Measurements from ENCODE around the gene CTSS. TPM values are rescaled to one million over a fixed set of nuclear protein-coding genes. Genes with fewer than 3 reads are reported as not detected.
"Not testable (repeated sequence)": the region's sequence is repeated elsewhere in the genome, so short reads cannot be mapped to it uniquely, and the experiment has no call there.

CTSS gene
- total and polyA plus RNA-seq, 7 donors: 16.3 to 267 (median 63.3) TPM

DNA sequence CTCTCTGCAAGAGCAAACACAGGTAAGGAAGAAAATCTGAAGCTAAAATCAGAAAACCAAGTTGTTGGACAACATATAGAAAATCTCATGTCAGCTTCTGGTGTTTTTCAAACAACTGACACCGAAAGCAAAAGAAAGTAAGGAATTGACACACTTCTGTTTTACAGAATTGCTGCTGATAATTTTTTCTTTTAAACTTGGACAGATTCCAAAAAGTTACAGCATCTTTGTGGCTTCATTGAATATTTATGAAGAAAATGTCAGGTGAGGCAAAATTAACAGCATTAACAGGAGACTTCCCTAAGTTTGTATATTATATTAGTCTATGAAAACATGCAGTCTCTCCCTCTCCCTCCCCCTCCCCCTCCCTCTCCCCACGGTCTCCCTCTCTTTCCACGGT lies 14.9 kb upstream of the CTSS start:
- H3K4me1 ChIP-seq: no peaks in the 10 kb centered on the region
- no peaks in the 10 kb centered on the region for H3K27me3 ChIP-seq
- H3K36me3 ChIP-seq: no peaks in the 10 kb centered on the region
- no peak overlapping the region for H3K4me3 ChIP-seq
- no peak overlapping the region for H3K27ac ChIP-seq
- TF ChIP-seq EP300 (IDR thresholded peaks at IDR 0.05): no peak
- no peak for TF ChIP-seq POLR2A (IDR thresholded peaks at IDR 0.05)
- TF ChIP-seq, protein P1, sequence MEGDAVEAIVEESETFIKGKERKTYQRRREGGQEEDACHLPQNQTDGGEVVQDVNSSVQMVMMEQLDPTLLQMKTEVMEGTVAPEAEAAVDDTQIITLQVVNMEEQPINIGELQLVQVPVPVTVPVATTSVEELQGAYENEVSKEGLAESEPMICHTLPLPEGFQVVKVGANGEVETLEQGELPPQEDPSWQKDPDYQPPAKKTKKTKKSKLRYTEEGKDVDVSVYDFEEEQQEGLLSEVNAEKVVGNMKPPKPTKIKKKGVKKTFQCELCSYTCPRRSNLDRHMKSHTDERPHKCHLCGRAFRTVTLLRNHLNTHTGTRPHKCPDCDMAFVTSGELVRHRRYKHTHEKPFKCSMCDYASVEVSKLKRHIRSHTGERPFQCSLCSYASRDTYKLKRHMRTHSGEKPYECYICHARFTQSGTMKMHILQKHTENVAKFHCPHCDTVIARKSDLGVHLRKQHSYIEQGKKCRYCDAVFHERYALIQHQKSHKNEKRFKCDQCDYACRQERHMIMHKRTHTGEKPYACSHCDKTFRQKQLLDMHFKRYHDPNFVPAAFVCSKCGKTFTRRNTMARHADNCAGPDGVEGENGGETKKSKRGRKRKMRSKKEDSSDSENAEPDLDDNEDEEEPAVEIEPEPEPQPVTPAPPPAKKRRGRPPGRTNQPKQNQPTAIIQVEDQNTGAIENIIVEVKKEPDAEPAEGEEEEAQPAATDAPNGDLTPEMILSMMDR (IDR thresholded peaks at IDR 0.05): no peak
- no peak for TF ChIP-seq POLR2AphosphoS5 (IDR thresholded peaks at IDR 0.05)
- 91 to 92% methylated on average over 3 of the region's 3 CpGs for WGBS, 2 donors
- H3K9me3 ChIP-seq: no peaks in the 10 kb centered on the region
- DNase-seq: no peak
- intact Hi-C loops (cut with DNase I): no loop called here

DNA sequence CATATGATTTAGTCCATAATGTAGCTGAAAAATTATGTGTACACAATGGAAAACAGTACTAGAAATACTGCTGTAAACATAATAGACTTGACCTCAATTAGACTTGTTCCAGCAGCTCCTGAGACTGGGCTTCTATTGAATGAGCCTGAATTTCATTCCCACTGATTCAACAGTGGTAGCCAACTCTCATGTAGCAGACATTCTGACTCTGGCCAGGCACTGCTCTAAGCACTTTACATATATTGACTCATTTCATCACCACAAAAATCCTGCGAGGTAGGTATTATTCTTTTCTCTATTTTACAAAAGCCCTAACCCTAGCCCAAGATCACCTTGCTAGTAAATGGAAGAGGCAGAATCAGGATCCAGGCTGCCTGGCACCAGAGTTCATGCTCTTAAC lies 12.8 kb upstream of the CTSS start:
- DNase-seq: no peak
- Histone ChIP-seq H3K27me3 (no peaks in the 10 kb centered on the region), H3K4me3 (no peak overlapping the region), H3K27ac (no peak overlapping the region), H3K36me3 (no peaks in the 10 kb centered on the region), H3K9me3 (no peaks in the 10 kb centered on the region), H3K4me1 (no peaks in the 10 kb centered on the region)
- TF ChIP-seq POLR2A (IDR thresholded peaks at IDR 0.05) (no peak), EP300 (IDR thresholded peaks at IDR 0.05) (no peak), POLR2AphosphoS5 (IDR thresholded peaks at IDR 0.05) (no peak)
- TF ChIP-seq, protein P1 (IDR thresholded peaks at IDR 0.05): no peak
- intact Hi-C loops (cut with DNase I): no loop called here
- WGBS, 2 donors: 85 to 90% methylated on average over 1 of the region's 1 CpG

DNA sequence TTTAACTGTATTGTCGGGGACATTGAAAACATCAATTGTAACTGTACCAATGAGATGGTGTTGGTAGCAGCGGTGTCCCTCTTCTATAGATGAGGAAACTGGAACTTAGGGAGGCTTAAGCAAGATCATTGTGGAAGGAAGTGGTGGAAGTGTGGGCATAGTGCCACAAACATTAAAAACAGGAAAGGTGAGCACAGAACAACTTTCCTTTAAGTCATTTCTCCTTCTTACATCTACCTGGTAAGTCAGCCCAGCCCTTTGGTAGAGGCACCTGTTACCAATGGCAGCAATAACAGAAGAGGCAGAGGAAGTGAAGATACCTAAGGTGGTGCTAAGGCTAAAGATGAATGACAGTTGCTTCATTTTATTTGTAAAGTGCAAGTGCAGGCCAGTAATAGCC lies 12.0 kb upstream of the CTSS start:
- WGBS, 2 donors: 76 to 92% methylated on average over 2 of the region's 2 CpGs
- no peak overlapping the region for H3K4me3 ChIP-seq
- no peaks in the 10 kb centered on the region for H3K27me3 ChIP-seq
- intact Hi-C loops (cut with DNase I): no loop called here
- no peak overlapping the region for H3K27ac ChIP-seq
- H3K9me3 ChIP-seq: no peaks in the 10 kb centered on the region
- no peaks in the 10 kb centered on the region for H3K36me3 ChIP-seq
- DNase-seq: no peak
- no peaks in the 10 kb centered on the region for H3K4me1 ChIP-seq
- TF ChIP-seq POLR2AphosphoS5 (IDR thresholded peaks at IDR 0.05): no peak
- TF ChIP-seq, protein P1 (IDR thresholded peaks at IDR 0.05): no peak
- TF ChIP-seq POLR2A (IDR thresholded peaks at IDR 0.05): no peak
- TF ChIP-seq EP300 (IDR thresholded peaks at IDR 0.05): no peak

DNA sequence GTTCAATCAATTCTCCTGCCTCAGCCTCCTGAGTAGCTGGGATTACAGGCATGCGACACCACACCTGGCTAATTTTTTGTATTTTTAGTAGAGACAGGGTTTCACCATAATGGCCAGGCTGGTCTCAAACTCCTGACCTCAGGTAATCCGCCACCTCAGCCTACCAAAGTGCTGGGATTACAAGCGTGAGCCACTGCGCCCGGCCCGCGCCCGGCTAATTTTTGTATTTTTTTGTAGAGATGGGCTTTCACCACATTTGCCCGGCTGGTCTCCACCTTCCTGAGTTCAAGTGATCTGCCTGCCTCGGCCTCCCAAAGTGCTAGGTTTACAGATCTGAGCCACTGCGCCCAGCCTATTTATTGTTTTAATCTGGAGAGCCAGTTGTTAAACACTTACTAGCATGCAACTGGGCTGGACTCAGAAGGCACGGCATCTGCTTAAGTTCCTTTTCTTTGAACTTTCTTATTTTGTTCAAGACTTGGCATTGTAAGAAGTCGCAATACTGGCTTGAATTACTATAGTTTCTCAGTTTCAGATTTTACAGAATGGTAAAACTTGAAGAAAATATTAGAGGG lies 10.4 kb upstream of the CTSS start:
- H3K36me3 ChIP-seq; H3K27ac ChIP-seq; H3K27me3 ChIP-seq; H3K9me3 ChIP-seq; DNase-seq; H3K4me1 ChIP-seq; H3K4me3 ChIP-seq; intact Hi-C loops (cut with DNase I): not testable (repeated sequence)
- 93 to 94% methylated on average over 13 of the region's 13 CpGs for WGBS, 2 donors

DNA sequence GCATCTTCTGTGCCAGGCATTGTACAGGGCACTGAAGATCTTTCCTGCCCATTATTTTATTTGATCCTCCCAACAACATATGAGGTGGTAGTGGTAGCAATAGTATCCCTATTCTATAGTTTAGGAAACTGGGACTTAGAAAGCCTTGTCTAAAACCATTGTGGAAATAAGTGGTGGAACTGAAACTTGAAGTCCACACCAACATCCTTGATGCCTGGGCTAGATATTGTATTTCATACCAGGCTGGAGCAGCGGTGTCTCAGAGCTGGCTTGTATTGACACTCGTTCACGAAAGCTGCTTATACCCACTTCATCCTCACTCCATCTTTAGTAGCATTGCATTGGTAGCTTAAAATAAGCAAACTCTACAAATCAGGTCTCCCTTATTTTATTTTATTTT lies 9.7 kb upstream of the CTSS start:
- WGBS, 2 donors: 87 to 96% methylated on average over 3 of the region's 3 CpGs
- H3K4me3 ChIP-seq: no peak overlapping the region
- intact Hi-C loops (cut with DNase I): no loop called here

More for the DNA sequence above, 9.7 kb upstream of the CTSS start:
- no peak for DNase-seq
- H3K36me3 ChIP-seq: no peaks in the 10 kb centered on the region
- H3K4me1 ChIP-seq: no peaks in the 10 kb centered on the region
- no peaks in the 10 kb centered on the region for H3K9me3 ChIP-seq
- TF ChIP-seq, protein P1 (IDR thresholded peaks at IDR 0.05): no peak
- TF ChIP-seq EP300 (IDR thresholded peaks at IDR 0.05) (no peak), POLR2A (IDR thresholded peaks at IDR 0.05) (no peak), POLR2AphosphoS5 (IDR thresholded peaks at IDR 0.05) (no peak)
- no peak overlapping the region for H3K27ac ChIP-seq
- H3K27me3 ChIP-seq: no peaks in the 10 kb centered on the region
